HG03159 (cell line): ENCODE measurements around the gene VTI1A.

Source experiments
- ATAC-seq: cut with Tn5 transposase; IDR thresholded peaks from one replicate; pipeline ENCODE4 v1.9.1; 2021; ENCODE audit warnings: mild to moderate bottlenecking, moderate library complexity; ENCODE audit not compliant: unreplicated experiment

The VTI1A gene

GRCh38 chr10:112631501-112632400 lies 184.7 kb downstream of the VTI1A start:
- ATAC-seq, result no peak

- ATAC-seq, result no peak
These were observed 187.2 kb downstream of the VTI1A start for GRCh38 chr10:112634096-112634830.

DNA sequence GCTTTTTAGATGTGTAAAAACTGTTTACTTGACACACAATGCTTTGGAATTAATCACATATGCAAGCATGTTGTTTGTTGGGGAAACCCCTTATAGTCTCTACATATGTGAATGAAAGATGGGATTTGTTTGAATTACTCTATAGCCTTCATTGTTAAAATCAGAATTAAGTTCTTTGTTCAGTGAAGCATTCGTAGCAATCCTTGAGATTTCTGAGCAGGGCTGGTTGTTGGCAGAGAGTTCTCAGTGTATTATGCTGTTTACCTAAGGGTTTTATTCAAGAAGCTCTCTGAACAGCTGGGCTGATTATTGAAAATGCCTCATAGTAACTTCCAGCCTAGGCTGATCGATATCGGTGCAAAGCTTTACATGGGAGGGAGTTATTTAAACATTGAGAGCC lies 190.9 kb downstream of the VTI1A start:
- ATAC-seq, result no peak

- no peak for ATAC-seq
These were observed 192.3 kb downstream of the VTI1A start for GRCh38 chr10:112639298-112639697.

DNA sequence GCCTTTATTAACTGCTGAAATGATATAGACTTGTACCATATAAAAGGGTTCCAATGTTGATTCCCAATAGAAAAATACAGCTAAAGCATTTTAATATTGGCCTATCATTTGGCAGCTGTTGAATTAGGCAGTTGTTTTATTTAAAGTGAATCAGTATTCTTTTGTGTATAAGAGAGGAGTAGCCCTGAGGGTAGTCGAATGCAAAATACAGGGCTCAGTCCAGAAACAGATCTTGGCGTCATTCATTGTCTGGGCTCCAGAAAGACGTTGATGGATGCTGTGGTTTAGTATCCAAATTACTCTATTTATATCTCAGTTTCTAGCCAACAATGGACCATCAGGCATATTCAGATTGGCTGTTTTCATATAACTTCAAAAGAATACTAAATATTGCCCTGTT lies 193.6 kb downstream of the VTI1A start:
- ATAC-seq, result no peak

GRCh38 chr10:112643600-112644264 lies 196.7 kb downstream of the VTI1A start:
- ATAC-seq, result no peak

DNA sequence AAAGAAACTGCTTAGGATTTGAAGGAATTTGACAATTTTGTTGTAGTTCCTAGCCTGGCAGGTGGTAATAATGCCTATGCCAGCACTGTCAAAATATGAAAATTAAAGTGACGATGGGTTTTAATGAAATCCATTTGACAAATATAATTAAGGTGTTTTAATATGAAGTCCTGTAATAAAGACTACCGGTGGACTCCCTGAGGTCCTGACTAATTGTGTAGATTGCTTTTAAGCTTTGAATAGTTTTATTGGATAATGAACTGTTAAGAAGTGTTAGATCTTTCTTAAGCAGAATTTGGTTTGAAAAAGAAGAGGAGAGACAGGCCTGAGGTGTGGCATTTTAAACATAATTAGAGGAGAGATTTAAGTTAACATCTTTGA lies 197.2 kb downstream of the VTI1A start:
- no peak for ATAC-seq

DNA sequence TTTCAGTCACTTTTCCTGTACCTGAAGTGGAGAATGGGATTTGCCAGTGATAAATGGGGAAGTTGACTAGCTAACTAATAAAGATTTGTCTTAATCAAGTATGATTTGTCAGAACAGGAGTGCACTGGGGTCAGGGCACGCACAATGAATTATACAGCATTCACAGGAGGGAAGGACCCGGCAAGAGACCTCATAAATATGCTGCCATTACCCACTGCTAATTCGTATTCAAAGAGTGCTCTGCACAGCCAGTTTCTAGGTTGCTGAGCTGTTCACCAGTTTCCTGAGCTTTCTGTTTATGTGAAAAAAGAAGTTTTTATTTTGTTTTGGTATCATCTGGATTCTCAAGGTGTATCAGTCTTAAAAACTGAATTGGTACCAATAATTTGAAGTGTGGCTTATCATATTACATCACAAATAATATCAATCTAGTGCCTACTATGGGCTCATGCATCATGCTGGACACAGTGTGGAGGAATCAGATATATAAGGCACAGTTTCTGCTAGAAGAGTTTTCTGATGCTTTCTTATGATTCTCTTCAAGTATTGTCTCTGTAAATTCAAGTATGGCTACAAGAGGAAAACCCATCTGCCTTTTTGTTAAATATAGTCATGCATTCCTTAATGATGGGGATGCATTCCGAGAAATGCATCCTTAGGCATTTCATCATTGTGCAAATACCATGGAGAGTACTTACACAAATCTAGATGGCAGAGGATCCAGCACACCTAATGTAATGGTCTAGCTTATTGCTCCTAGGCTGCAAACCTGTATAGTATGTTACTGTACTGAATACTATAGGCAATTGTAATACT lies 202.2 kb downstream of the VTI1A start:
- no peak for ATAC-seq

- ATAC-seq, result no peak
These were observed 202.8 kb downstream of the VTI1A start for GRCh38 chr10:112649822-112650152.

- no peak for ATAC-seq
These were observed 203.6 kb downstream of the VTI1A start for GRCh38 chr10:112650588-112651030.

DNA sequence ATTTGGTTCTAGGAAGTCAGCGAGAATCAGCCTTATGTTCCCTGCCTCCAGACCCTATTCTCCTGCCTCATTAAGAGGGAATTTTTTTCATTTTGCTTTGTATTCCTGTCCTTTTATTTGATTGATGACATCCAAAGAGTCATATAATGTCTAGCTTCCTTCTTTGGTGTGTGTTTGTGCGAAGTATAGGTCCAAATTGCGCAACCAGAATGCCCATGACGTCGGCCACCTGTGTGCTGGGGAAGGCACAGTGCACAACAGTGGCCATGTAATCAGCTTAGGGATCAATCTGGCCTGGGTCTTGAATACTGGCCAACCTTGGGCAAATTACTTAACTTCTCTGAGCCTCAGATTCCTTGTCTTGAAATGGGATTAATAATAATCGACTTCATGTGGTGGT lies 206.2 kb downstream of the VTI1A start:
- ATAC-seq, result no peak

DNA sequence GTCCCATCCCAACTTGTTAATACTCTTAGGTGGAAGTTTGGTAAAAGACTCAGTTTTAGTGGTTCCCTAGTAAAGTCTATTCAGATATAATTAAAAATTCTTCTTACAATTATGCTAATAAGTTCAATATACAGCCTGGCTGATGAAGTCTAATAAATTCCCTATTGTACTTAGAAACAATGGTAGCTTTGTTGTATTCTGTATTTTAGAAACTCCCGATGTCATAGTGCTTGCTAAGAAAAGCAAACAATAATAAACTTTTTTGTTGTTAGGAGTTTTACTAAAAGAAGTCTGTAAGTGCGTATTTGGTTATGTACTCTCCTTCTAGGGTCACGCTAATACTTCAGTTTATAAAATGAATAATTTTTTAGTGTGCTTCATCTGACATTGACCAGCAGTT lies 206.8 kb downstream of the VTI1A start:
- ATAC-seq, result no peak

- ATAC-seq, result no peak
These were observed 207.8 kb downstream of the VTI1A start for GRCh38 chr10:112654794-112655193.

GRCh38 chr10:112655722-112656121 lies 208.7 kb downstream of the VTI1A start:
- ATAC-seq, result no peak

- ATAC-seq, result no peak
These were observed 211.4 kb downstream of the VTI1A start for GRCh38 chr10:112658465-112658864.

DNA sequence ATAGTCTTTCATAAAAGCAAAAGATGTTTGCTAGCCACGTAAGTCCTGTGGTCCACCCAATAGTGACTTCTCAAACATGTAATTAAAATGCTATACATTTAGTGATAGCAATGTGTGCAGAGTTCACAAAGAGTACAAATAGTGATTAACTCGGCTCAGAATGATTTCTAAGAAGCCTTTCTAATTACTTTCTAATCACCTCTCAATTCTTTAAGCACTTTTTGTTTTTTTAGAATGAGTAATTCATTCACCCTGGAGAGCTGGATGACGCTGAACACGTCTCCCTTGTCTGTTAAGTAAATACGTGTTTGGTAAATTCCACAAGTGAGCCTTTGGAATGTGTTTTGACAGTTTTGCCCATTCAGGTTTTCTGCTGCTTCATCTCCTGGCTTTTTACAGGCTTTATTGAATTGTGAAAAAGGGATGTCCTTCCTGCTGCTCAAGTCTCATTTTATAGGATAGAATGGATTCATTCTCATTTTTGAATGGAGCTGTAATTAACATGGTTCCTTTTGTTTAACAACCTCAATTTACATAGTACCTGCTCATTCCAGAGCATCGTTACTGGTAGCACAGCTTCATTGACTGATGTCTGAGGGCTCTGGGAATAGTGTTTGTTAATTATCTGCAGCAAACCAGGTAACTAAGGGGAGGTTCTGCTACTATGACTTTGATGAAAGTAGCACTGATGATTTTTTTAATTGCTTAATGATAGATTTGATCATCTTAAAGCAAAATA lies 212.1 kb downstream of the VTI1A start:
- no peak for ATAC-seq

DNA sequence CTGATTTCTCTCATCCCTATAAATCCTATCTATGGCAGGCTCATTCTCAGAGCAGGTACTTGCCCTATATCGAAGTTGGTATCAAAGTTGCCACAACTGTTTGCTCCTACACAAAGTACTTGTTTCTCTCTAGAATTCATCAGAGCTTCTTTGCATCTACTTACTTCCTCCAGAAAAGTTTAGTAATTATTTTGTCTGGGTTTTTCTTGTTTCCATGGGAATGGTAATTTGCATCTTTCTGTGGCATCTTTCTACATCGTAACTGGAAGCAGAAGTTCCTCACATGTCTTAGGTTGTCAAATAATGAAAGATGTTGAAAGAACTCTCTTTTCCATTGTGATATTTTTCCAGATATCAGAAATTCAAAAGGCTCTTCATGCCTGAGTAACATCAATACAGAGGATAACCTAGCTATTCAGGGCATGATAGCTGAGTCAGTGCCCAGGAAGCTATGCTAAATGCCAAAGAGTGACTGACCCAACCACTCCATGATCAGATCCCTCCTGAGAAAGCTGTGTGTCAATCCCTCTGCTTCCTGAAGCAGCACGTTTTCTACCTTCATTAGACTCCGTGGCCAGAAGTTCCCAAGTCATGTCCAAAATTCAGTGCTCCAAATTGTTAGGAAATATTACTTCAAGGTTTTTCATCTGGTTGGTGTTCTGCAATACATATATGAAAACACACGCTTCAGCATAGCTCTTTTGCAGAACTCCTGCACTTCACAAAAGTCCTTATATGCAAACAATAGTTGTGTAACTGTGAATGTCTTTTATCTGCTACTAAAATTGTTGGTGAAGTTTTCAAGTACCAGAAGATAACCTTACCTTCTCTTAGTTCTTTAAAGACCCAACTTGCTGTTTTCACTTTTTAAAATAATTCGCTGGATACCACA lies 216.5 kb downstream of the VTI1A start:
- no peak for ATAC-seq

DNA sequence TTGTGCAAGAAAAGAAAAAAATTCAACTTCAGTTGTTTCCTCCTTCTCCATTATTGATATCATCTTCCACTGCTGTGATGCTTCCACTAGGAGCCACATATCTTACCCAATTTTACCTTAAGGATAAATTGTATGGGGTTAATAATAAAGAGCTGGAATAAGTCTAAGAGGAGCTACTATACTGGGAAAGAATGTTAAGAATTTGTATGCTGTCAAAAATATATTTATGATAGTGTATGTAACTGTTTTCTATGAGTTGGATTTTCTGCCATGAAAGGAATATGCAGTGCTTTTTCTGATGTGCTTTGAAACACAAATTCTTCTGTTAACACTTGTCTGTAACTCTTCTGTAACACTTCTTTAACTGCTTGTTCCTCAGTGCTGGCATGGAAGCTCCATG lies 219.1 kb downstream of the VTI1A start:
- no peak for ATAC-seq

GRCh38 chr10:112669989-112670388 lies 223.0 kb downstream of the VTI1A start:
- no peak for ATAC-seq
